ENCODE results near the gene DROSHA. TPM values are rescaled to one million over a fixed set of nuclear protein-coding genes. Genes with fewer than 3 reads are reported as not detected.

The DROSHA gene
- total and polyA plus RNA-seq, 2 of the 8 experiments (the other 6 are each of a cell fraction or from before 2014, with no cell fraction given): 65.9 to 122 TPM

DNA sequence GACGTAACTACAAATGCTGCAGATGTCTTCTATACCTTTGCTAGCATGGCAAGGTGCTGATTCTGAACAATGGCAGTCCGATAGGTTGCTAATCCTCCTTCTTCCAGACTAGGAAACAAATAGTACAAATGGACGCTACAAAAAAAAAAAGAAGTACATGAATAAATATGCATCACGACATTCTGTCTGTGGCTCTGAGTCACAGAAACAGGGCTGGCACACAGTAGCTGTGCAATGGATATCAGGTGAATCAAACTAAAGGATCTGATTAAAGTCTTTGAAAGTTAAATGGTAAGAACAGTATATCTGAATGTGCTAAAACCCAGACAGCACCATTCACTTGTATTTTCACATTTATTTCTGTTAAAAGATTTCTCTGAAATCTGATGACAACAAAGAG, 96.2 kb downstream of the DROSHA start:
- Histone ChIP-seq H3K9me3 (ENCODE audit: insufficient read depth in 2 of 2, low read depth in 1 of 2, low read length in 1 of 2) (no peaks in the 10 kb centered on the region), H3K27me3 (replicated peaks in 1 of 4; ENCODE audit: control insufficient read depth in 3 of 4, extremely low read depth in 1 of 4, insufficient read depth in 3 of 4, low read length in 3 of 4) (no peaks in the 10 kb centered on the region), H3K4me2 (ENCODE audit: insufficient read depth in 1 of 2, low read depth in 2 of 2, low read length in 2 of 2) (no peak overlapping the region), H3K36me3 (ENCODE audit: control insufficient read depth in 2 of 4, insufficient read depth in 4 of 4, low read length in 3 of 4) (peaks cover 3 to 24% (median 9%) of the 10 kb centered on the region in 4 experiments; a peak in 7 of 8 replicates), H2AK5ac (ENCODE audit: low read depth, low read length) (no peak overlapping the region), H3K9ac (replicated peaks in 1 of 4; ENCODE audit: extremely low read depth in 1 of 4, low read depth in 3 of 4, low read length in 3 of 4) (no peak overlapping the region), H3K79me2 (ENCODE audit: control insufficient read depth in 1 of 2, insufficient read depth in 2 of 2, low read length in 2 of 2) (no peaks in the 10 kb centered on the region; a peak in 1 of 4 replicates), H4K5ac (ENCODE audit: insufficient read length, low read depth, low read length) (no peak overlapping the region), H3K27ac (ENCODE audit: low read depth, low read length) (no peak overlapping the region), H3K79me1 (ENCODE audit: low read depth, low read length) (no peaks in the 10 kb centered on the region), H3K18ac (ENCODE audit: extremely low read depth, low read length) (no peak overlapping the region), H3K4me3 (ENCODE audit: extremely low read depth in 1 of 4, insufficient read depth in 2 of 4, low read depth in 3 of 4, low read length in 4 of 4) (no peak overlapping the region), H3K4ac (replicated peaks; ENCODE audit: insufficient read length, low read depth, low read length) (no peak overlapping the region), H3K56ac (replicated peaks; ENCODE audit: insufficient read length, low read depth, low read length) (no peak overlapping the region), H2BK15ac (ENCODE audit: low read length) (no peak overlapping the region), H2BK20ac (ENCODE audit: low read length) (no peak overlapping the region), H3K23me2 (ENCODE audit: low read depth, low read length) (no peaks in the 10 kb centered on the region; the same call in 1 of the 2 replicates), H2BK12ac (ENCODE audit: low read depth, low read length) (no peak overlapping the region), H2AFZ (ENCODE audit: low read length) (no peak overlapping the region), H3K4me1 (replicated peaks in 1 of 4; ENCODE audit: control insufficient read depth in 3 of 4, insufficient read depth in 4 of 4, low read length in 3 of 4) (no peaks in the 10 kb centered on the region), H4K20me1 (replicated peaks in 1 of 2; ENCODE audit: control insufficient read depth in 1 of 2, insufficient read depth in 2 of 2, low read length in 2 of 2) (no peaks in the 10 kb centered on the region), H3K14ac (ENCODE audit: insufficient read length) (no peak overlapping the region), H4K8ac (ENCODE audit: extremely low read depth, insufficient read depth, low read length) (no peak overlapping the region), H2BK120ac (replicated peaks; ENCODE audit: low read depth, low read length) (no peak overlapping the region), H4K91ac (replicated peaks; ENCODE audit: insufficient read length, low read length) (no peak overlapping the region), H3K23ac (ENCODE audit: insufficient read length) (no peak overlapping the region), H2BK5ac (ENCODE audit: low read depth, low read length) (no peak overlapping the region)
- DNase-seq (ENCODE audit: low read depth in 1 of 2, low spot score in 2 of 2): no peak
- WGBS, 2 experiments (ENCODE audit: extremely low coverage in 1 of 2, insufficient coverage in 1 of 2, insufficient read length in 1 of 2, insufficient replicate concordance in 2 of 2, low coverage in 1 of 2, low lambda C conversion rate in 2 of 2, missing lambda C conversion rate in 1 of 2): 86% methylated on average over 4 of the region's 4 CpGs; no CpG with 5 or more reads in 1 of the 2 experiments
- FAIRE-seq: no peak
- ChIA-PET POLR2A (ENCODE audit: partially characterized antibody) (no interaction called here), CTCF (ENCODE audit: partially characterized antibody) (no interaction called here)
- TF ChIP-seq RBBP5 (IDR thresholded peaks at IDR 0.05; ENCODE audit: borderline replicate concordance, low read depth, low read length): no peak
- TF ChIP-seq TAF7 (optimal IDR thresholded peaks at IDR 0.05; ENCODE audit: borderline replicate concordance, low read depth, low read length): no peak
- TF ChIP-seq HDAC6 (IDR thresholded peaks at IDR 0.05; ENCODE audit: low read depth, low read length): no peak
- no peak for TF ChIP-seq FOSL1 (IDR thresholded peaks at IDR 0.05; ENCODE audit: insufficient read depth, low read depth, low read length)

All from H1 (cell line).